ENCODE data around the gene FEN1. TPM values are rescaled to one million over a fixed set of nuclear protein-coding genes. Genes with fewer than 3 reads are reported as not detected.

Gene FEN1
- total and polyA plus RNA-seq, 2 of the 13 experiments (the other 11 are each of a cell fraction or from before 2014, with no cell fraction given), result 12.4 to 102 TPM

DNA sequence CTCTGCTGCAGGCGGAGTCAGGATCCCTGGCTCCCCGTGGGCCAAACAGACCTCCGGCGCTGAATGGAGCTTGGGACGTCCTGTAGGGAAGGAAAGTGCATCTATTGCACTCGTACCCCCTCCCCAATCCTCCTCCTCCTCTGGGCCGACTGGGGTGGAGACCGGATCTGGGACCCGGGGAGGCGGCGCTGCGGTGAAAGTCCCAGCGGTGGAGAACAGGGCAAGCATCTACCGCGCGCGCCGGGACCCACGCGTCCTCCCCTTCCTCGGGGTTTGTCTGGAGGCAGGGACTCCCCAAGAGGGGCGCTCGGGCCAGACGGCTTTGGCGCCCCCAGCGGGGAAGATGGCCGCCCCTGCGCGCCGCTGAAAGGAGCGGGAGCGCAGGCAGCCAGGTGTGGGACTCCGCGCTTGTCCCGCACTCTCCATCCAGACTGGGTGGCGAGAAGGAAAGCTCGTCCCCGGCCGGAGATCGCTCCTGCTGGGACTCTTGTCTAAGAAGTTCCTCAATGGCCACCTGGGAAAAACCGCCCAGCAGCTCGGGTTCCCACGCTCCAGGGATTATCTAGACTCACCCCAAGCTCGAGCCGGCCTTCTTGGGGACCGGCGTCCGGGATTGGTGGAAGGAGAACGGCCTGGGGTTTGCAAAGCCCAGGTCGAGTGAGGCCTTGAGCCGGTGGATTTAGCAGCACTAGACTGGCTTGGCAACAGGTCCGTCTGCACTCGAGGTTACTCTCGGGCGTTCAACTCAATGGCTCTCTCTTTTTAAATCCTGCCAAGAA lies 36.1 kb downstream of the FEN1 start (continued):
- no peak for TF ChIP-seq JUNB (CRISPR knock-in tag; IDR thresholded peaks at IDR 0.05; ENCODE audit: borderline replicate concordance)
- TF ChIP-seq RFXANK (CRISPR knock-in tag; IDR thresholded peaks at IDR 0.05), result no peak
- TF ChIP-seq PCBP2 (optimal IDR thresholded peaks at IDR 0.05; ENCODE audit: low read depth, low read length, poor library complexity, severe bottlenecking), result no peak
- no peak for TF ChIP-seq ZNF737 (CRISPR knock-in tag; IDR thresholded peaks at IDR 0.05; ENCODE audit: borderline replicate concordance)
- no peak; the same call in 1 of the 2 replicates for TF ChIP-seq CBX5 (CRISPR knock-in tag; IDR thresholded peaks at IDR 0.05; ENCODE audit: borderline replicate concordance)
- TF ChIP-seq, protein P1, sequence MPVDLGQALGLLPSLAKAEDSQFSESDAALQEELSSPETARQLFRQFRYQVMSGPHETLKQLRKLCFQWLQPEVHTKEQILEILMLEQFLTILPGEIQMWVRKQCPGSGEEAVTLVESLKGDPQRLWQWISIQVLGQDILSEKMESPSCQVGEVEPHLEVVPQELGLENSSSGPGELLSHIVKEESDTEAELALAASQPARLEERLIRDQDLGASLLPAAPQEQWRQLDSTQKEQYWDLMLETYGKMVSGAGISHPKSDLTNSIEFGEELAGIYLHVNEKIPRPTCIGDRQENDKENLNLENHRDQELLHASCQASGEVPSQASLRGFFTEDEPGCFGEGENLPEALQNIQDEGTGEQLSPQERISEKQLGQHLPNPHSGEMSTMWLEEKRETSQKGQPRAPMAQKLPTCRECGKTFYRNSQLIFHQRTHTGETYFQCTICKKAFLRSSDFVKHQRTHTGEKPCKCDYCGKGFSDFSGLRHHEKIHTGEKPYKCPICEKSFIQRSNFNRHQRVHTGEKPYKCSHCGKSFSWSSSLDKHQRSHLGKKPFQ (CRISPR knock-in tag; IDR thresholded peaks at IDR 0.05; ENCODE audit: insufficient replicate concordance), result no peak
- no peak for TF ChIP-seq ZNF33B (CRISPR knock-in tag; IDR thresholded peaks at IDR 0.05)
- TF ChIP-seq ZMYM4 (CRISPR knock-in tag; IDR thresholded peaks at IDR 0.05), result no peak
- TF ChIP-seq, protein P2, sequence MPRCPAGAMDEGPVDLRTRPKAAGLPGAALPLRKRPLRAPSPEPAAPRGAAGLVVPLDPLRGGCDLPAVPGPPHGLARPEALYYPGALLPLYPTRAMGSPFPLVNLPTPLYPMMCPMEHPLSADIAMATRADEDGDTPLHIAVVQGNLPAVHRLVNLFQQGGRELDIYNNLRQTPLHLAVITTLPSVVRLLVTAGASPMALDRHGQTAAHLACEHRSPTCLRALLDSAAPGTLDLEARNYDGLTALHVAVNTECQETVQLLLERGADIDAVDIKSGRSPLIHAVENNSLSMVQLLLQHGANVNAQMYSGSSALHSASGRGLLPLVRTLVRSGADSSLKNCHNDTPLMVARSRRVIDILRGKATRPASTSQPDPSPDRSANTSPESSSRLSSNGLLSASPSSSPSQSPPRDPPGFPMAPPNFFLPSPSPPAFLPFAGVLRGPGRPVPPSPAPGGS (CRISPR knock-in tag; IDR thresholded peaks at IDR 0.05), result no peak; the same call in 1 of the 2 replicates
- no peak for TF ChIP-seq TSC22D2 (CRISPR knock-in tag; IDR thresholded peaks at IDR 0.05; ENCODE audit: borderline replicate concordance)
- no peak for TF ChIP-seq TAF15 (IDR thresholded peaks at IDR 0.05; ENCODE audit: low read depth, low read length, poor library complexity, severe bottlenecking)
- TF ChIP-seq ARNT2 (CRISPR knock-in tag; IDR thresholded peaks at IDR 0.05; ENCODE audit: low read depth), result no peak
- peak; percentile 50 for TF ChIP-seq ZFY (CRISPR knock-in tag; IDR thresholded peaks at IDR 0.05)
- no peak for TF ChIP-seq ZNF367 (CRISPR knock-in tag; IDR thresholded peaks at IDR 0.05; ENCODE audit: borderline replicate concordance)
- TF ChIP-seq, protein P3, sequence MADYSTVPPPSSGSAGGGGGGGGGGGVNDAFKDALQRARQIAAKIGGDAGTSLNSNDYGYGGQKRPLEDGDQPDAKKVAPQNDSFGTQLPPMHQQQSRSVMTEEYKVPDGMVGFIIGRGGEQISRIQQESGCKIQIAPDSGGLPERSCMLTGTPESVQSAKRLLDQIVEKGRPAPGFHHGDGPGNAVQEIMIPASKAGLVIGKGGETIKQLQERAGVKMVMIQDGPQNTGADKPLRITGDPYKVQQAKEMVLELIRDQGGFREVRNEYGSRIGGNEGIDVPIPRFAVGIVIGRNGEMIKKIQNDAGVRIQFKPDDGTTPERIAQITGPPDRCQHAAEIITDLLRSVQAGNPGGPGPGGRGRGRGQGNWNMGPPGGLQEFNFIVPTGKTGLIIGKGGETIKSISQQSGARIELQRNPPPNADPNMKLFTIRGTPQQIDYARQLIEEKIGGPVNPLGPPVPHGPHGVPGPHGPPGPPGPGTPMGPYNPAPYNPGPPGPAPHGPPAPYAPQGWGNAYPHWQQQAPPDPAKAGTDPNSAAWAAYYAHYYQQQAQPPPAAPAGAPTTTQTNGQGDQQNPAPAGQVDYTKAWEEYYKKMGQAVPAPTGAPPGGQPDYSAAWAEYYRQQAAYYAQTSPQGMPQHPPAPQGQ (CRISPR knock-in tag; IDR thresholded peaks at IDR 0.05; ENCODE audit: borderline replicate concordance), result no peak
- TF ChIP-seq ZFP37 (CRISPR knock-in tag; IDR thresholded peaks at IDR 0.05; ENCODE audit: borderline replicate concordance), result no peak
- no peak for TF ChIP-seq ZNF569 (CRISPR knock-in tag; IDR thresholded peaks at IDR 0.05; ENCODE audit: borderline replicate concordance)
- TF ChIP-seq, protein P4, sequence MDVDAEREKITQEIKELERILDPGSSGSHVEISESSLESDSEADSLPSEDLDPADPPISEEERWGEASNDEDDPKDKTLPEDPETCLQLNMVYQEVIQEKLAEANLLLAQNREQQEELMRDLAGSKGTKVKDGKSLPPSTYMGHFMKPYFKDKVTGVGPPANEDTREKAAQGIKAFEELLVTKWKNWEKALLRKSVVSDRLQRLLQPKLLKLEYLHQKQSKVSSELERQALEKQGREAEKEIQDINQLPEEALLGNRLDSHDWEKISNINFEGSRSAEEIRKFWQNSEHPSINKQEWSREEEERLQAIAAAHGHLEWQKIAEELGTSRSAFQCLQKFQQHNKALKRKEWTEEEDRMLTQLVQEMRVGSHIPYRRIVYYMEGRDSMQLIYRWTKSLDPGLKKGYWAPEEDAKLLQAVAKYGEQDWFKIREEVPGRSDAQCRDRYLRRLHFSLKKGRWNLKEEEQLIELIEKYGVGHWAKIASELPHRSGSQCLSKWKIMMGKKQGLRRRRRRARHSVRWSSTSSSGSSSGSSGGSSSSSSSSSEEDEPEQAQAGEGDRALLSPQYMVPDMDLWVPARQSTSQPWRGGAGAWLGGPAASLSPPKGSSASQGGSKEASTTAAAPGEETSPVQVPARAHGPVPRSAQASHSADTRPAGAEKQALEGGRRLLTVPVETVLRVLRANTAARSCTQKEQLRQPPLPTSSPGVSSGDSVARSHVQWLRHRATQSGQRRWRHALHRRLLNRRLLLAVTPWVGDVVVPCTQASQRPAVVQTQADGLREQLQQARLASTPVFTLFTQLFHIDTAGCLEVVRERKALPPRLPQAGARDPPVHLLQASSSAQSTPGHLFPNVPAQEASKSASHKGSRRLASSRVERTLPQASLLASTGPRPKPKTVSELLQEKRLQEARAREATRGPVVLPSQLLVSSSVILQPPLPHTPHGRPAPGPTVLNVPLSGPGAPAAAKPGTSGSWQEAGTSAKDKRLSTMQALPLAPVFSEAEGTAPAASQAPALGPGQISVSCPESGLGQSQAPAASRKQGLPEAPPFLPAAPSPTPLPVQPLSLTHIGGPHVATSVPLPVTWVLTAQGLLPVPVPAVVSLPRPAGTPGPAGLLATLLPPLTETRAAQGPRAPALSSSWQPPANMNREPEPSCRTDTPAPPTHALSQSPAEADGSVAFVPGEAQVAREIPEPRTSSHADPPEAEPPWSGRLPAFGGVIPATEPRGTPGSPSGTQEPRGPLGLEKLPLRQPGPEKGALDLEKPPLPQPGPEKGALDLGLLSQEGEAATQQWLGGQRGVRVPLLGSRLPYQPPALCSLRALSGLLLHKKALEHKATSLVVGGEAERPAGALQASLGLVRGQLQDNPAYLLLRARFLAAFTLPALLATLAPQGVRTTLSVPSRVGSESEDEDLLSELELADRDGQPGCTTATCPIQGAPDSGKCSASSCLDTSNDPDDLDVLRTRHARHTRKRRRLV (CRISPR knock-in tag; IDR thresholded peaks at IDR 0.05), result no peak
- TF ChIP-seq ZNF75D (CRISPR knock-in tag; IDR thresholded peaks at IDR 0.05; ENCODE audit: borderline replicate concordance), result no peak
